ENCODE data around the gene DAZL.

DNA sequence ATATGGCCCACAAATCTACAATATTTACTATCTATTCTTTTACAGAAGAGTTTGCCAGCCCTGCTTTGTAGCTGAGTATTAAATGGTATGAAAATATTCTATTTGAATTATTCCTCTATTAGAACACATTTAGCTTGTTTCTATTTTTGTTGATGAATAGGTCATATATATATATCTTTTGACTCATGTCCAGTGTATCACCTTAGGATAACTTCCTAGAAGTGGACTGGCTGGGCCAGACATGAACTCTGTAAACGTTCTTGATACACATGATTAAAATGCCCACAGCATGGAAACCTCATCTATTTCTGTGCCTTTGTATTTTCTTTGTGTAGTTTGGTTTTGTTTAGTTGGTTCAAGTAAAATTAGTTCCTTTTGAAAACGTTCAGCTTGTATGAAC lies 37.1 kb downstream of the DAZL start:
- TF ChIP-seq CTCF (IDR thresholded peaks at IDR 0.05) (no peak), ZFX (IDR thresholded peaks at IDR 0.05; ENCODE audit: borderline replicate concordance) (no peak)

Measured in 22Rv1 (cell line).